ELR (cell line): Measurements from ENCODE around the gene DYNC1H1.
A peak's percentile ranks its signal among the peaks of the same experiment; 100 is the strongest.
"Not testable (repeated sequence)": the region's sequence is repeated elsewhere in the genome, so short reads cannot be mapped to it uniquely, and the experiment has no call there.

Source experiments
- DNase-seq: peaks from one replicate; pipeline ENCODE4 v3.0.0-alpha.2; 2015; ENCODE audit warnings: low read depth

The DYNC1H1 gene

GRCh38 chr14:101965770-101966722, 1.7 kb downstream of the DYNC1H1 start:
- DNase-seq, result peak; percentile 59

GRCh38 chr14:101966742-101967141, 2.4 kb downstream of the DYNC1H1 start:
- no peak for DNase-seq

- no peak for DNase-seq
Measured at GRCh38 chr14:101968186-101968585, 3.8 kb downstream of the DYNC1H1 start.

DNA sequence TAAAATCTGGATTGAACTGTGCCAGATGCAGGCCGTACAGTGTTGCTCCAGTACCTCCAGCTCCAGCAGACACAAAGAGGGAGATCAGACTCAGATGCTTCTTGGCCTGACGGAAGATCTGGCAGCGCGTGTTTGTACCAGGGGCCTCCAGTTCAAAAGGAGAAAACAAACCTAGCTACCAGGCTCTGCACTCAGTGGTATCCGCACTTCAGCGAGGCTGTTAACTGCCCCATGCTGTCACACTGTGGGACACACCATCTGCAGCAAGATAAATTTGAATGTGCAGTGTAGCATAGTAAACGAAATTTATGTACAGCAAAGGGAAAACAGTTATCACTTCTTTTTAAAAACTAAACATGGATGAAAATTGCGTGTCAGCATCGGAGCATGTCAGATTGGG, 5.1 kb downstream of the DYNC1H1 start:
- no peak for DNase-seq

GRCh38 chr14:101970830-101971400, 6.5 kb downstream of the DYNC1H1 start:
- DNase-seq, result no peak

- DNase-seq, result peak; percentile 56
Measured at GRCh38 chr14:101971458-101971857, 7.1 kb downstream of the DYNC1H1 start.

- DNase-seq, result peak; percentile 100
Measured at GRCh38 chr14:101972126-101972866, 7.9 kb downstream of the DYNC1H1 start.

GRCh38 chr14:101973356-101973755, 9.0 kb downstream of the DYNC1H1 start:
- peak; percentile 62 for DNase-seq

DNA sequence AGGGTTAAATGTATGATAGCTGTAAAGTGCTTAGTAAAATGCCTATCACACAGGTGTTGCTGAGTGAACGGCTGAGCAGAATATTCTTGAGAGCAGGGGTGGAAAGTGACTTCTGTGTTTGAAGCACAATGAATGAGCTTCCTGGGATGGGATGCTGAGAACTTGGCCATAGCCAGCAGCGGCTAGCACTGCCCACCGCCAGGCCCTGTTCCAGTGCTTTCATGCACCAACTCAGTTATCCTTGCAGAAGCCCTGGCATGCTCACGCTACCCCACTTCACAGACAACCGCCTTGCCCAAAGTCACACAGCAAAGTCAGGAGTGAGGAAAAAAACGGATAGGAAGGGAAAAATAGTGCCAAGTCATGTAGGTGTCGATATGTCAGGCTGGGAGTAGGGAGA, 10.9 kb downstream of the DYNC1H1 start:
- no peak for DNase-seq

DNA sequence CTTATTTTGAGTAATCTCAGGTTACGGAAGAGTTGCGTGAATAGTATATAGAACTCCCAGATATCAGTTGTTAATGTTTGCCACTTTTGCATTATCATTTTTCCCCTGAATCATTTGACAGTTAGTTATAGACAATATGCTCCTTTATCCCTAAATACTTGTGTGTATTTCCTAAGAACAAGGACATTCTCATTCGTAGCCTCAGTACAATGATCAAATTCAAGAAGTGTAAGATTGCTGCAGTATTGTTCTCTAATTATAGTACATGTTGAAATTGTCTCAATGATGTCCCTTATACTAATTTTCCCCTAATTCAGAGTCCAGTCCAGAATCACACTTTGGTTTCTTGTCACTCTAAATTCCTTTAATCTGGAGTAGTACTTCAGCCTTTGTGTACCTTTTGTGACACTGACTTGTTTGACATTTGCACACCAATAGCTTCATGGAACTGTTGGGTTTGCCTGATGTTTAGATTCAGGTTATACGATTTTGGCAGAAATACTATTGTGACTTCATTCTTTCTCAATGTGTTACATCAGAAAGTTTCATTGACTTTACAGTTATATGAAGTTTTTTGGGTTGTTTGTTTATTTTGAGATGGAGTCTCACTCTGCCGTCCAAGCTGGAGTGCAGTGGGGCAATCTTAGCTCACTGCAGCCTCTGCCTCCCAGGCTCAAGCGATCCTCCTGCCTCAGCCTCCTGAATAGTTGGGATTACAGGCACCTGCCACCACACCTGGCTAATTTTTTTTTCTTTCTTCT, 13.1 kb downstream of the DYNC1H1 start:
- peak; percentile 31 for DNase-seq

GRCh38 chr14:101979666-101980065, 15.3 kb downstream of the DYNC1H1 start:
- no peak for DNase-seq

DNA sequence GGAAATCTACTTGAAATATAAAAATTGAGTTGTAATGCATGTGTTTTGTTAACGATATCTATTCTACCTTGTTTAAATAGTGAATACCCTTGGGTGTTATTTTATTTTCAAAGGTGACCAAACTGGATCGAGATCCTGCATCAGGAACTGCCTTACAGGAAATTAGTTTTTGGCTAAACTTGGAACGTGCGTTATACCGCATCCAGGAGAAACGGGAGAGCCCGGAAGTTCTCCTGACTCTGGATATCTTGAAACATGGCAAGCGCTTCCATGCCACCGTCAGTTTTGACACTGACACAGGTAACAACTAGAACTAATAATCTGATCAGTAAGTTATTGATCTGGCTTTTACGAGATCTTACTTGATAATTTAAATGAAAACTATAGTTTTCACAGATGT, 15.9 kb downstream of the DYNC1H1 start:
- no peak for DNase-seq

- peak; percentile 100 for DNase-seq
Measured at GRCh38 chr14:101980700-101981099, 16.3 kb downstream of the DYNC1H1 start.

DNA sequence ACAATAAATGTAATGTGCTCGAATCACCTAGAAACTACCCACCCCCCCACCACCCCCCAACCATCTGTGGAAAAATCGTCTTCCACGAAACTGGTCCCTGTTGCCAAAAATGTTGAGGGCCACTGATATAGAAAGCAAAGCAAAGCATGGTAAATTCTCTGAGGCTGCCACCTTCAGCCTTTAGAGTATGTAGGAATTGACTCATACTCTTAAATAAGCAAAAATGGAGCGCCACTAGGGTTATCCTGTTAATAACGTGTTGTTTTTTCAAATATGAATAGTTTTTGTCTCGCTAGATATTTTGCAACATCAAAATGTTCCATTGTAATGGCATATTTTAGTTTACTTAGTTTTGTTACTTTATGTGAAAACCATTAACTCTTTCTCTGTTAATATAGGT, 18.2 kb downstream of the DYNC1H1 start:
- no peak for DNase-seq

GRCh38 chr14:101984831-101985230, 20.5 kb downstream of the DYNC1H1 start:
- not testable (repeated sequence) for DNase-seq

DNA sequence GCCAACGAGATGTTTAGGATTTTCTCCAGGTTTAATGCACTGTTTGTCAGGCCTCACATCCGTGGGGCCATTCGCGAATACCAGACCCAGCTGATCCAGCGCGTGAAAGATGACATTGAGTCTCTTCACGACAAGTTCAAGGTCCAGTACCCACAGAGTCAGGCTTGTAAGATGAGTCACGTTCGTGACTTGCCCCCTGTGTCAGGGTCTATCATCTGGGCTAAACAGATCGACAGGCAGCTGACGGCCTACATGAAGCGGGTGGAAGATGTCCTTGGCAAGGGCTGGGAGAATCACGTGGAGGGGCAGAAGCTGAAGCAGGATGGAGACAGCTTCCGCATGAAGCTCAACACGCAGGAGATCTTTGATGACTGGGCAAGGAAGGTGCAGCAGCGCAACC, 21.6 kb downstream of the DYNC1H1 start:
- no peak for DNase-seq

DNA sequence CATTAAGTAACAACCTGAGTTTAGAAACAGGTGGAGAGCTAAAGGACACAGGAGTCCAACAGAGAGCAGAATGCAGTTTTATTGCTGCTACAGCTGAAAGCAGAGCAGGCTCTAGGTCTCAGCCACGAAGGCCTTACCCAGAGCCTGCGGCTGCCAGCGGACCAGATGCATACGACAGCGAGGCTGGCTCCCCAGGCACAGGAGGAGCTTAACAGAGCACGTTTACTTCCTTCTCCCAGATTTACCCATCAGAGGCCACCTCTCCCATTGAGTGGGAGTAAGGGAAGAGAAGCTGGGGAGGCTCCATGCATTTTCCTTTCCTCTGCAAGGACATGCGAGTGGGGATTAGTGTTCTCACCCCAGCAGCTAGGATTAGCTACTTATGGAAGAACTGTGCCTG, 22.6 kb downstream of the DYNC1H1 start:
- no peak for DNase-seq

DNA sequence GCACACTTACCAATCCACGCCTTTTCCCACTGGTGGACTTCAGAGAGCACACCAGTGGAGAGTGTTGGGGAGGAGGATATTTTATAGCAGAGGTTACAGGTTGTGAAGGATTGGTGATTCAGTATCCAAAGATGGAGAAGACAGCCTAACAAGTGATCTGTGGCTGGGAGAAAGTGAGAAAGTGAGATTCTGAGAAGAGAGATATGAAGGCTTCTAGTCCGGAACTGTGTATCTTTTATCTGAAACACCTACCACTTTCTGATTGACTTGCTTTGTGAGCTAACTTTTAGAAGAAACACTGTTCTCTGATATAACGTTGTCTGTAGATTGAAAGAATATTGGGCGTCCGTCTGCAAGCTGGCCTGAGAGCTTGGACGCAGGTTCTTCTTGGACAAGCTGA, 24.0 kb downstream of the DYNC1H1 start:
- no peak for DNase-seq

- DNase-seq, result no peak
Measured at GRCh38 chr14:101991352-101991751, 27.0 kb downstream of the DYNC1H1 start.

DNA sequence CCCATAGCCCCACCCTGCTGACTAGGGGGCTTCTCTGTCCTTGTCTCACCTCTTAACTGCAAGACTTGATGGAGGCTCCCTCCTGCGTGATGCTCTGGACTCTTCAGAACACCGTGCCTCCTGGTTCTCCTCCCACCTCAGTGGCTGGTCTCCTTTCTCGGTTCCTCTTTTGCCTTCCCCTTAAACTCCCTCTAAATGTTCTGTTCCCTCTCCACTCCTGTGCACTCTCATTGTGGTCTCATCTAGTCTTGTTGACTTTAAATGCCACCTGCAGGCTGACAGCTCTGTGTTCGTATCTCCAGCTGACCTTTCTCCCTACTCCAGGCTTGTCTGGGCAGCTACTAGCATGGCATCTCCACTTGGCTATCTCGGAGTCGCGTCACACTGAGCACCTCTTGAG, 28.3 kb downstream of the DYNC1H1 start:
- DNase-seq, result no peak

- DNase-seq, result no peak
Measured at GRCh38 chr14:101997429-101998336, 33.3 kb downstream of the DYNC1H1 start.
